Activated CD4-positive, alpha-beta T cell treated with anti-CD3 and anti-CD28 coated beads for 4 hours (primary cell): ENCODE measurements around the gene TM9SF3.
"Not testable (repeated sequence)": the region's sequence is repeated elsewhere in the genome, so short reads cannot be mapped to it uniquely, and the experiment has no call there.

Experiments
- DNase-seq, 2 donors: peaks; one replicate each; pipeline ENCODE4 v3.0.0-alpha.2; 2020

Gene TM9SF3

DNA sequence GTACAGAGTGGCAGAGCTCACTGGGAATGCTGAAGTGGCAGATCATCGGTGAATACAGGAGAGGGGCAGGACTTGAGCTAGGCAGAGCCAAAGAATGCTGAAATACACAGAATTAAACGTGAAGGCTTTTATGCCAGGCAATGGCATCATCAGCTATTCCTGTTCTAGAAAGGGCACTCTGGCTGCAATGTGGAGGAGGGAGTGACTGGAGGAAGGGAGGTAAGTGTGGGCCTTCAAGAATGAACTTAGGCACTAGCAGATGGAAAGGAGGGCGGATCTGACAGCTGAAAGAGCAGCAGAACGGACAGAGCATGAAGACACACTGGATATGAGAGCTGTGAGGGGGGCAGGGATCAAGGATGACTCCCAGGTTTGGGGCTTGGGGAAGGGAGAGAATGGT lies 12.0 kb upstream of the TM9SF3 start:
- DNase-seq = no peak

DNA sequence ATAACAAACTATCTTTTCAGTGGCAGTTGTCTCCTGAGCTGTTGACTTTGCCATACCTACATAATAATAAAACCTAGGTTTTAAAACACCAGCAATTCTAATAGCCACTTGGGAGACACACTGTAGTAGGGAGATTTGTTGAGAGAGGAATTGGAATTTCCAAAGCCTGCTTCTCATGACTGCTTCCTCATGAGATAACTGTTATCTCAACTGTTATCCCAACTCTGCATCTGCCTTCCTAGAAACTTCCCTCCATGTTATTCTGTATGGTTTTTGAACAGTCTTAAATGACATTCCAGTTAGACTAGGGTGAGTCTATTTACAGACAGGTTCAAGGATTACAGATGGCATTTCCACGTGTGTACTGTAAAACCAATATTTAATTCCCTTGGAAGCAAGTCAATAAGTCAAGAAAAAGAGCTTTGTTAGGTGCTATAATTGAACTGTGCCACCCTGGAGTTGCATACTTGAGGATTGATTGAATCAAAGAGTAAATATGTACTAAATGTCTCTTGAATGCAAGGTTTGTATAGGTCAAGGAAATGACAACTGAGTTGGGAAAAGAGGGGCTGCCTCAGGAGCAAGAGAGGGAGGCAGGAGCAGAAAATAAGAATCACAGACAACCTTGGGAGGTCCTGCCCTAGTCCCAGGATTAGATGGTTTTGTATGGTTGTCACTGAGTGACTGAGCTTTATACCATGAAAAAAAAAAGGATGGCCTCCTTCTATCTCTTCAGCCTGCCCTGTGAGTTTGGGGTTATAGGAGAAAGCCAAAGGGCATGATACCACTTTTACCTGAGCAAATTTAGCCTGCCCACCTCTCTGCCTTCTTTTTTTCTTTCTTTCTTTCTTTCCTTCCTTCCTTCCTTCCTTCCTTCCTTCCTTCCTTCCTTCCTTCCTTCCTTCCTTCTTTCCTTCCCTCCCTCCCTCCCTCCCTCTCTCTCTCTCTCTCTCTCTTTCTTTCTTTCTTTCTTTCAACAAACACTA lies 9.9 kb upstream of the TM9SF3 start:
- no peak for DNase-seq

DNA sequence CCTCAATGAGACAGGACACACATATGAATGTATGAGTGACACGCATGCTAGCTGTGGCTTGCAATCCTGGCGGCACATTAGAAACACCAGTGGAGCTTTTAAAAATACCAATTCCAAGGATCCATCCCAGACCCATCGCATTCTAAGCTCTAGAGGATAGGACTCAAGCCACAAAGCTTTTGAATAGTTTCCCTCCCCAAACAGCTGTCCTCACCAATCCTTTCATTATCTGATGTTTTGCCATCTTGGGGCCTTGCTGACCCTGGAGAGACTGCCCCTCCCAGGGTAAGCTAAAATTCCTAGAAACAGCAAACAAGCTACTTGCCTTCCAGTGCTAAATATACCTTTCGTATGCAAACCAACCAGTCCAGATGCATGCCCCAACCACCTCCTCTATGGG lies 8.9 kb upstream of the TM9SF3 start:
- no peak for DNase-seq

DNA sequence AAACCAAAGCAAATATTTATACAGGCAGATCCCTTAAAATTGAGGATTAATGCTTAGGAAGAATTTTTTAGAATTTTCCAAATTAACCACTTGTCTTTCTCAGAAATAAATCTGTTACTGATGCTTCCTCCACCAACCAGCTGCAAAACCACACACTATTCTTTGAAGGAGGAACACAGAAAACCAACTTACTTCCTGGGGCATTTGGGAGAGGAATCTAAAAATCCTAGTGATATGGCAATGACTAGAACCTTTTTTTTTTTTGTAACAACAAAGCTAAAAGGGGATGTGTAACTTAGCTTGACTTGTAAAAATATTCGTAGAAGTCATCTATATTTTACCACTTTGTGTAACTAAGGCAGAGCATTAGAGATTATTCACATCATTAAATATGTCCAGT lies 5.1 kb upstream of the TM9SF3 start:
- DNase-seq = no peak

DNA sequence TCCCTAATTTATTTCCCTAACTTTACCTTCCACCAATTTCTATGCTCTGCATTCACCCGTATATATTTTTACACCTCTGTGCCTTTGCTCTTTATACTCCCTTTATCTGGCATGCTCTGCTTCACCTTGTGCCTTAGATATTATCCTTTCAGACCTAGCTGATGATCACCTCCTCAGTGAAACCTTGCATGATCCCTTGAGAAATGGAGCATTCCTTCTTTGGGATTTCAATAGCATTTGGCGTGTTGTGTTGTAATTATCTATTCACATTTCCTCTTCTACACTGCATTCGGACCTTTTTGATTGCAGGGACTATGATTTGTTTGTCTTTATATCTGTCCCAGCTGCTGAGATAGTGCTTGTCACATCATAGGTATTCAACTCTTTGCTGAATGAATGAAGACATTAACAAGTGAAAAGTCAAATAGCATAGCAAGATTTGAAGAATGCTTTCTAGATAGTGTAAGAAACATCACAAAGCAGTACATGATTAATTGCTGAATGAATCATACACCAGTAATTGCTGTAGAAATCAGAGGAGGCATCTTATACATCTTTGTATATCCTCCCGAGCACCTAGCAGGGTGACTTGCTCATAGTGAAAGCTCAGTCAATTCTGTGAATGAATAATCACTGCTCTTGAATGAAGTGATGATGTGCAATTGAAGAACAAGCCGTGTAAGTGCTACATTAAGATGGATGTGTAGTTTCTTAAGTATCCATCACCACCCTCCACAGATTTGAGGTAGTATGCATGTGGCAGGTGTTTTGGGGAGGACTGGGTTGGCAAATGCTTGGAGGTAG lies 2.0 kb upstream of the TM9SF3 start:
- DNase-seq = peak in 1 of 2 donors; percentile 18

DNA sequence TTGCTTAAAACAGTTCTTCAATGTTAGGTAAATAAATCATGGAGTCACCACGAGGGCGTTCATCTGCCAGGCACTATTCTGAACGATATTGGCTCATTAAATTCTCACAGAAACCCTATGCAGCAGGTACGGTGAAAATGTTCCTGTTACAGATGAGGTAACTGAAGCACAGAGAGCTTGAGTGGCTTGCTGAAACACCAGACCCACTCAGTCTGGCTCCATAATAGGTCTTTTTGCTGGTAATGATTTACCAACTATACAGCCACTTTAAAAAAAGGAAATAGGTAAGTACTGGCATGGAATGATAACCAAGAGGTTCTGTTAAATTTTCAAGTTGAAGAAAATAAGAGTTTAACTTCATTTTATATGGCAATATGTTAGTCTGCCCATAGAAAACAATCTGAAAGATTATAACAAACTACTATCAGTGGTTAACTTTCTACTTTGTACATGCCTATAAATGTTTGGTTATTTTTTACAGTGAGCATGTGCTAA lies 1.3 kb upstream of the TM9SF3 start:
- no peak for DNase-seq

DNA sequence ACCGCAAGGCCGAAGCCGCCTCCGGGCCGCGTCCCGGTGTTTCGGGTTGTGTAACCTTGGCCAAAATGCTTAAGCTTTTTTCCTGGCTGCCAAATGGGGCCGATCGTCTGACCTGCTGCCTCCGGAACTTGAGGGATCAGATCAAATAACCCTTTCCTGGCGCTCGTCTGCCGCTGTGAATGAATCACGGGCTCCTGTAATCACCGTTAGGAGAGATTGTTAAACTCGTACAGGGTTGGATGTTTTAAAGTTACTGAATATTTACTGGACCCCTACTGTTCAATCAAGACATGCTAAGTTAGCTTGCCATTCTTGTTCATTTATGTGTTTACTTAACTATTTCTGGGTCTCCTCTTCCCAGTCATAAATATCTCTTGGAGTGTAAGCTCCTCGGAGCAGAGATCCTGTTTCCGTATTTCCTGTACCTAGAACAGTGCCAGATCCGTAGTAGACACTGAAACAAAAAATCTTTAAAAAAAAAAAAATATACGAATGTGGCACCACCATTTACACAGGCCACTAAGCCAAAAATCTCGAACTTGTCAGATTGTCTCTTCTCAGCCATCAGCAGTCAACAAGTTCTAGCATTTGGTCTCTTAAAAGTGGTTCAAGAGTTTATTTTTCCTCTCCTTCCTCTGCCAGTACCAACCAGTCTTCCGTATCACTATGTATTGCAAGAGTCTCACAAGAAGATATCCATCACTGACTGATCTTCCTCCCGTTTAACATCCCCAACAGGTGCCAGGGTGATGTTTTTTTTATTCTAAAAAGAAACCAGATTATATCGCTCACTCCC lies 650 bp upstream of the TM9SF3 start:
- DNase-seq = peak; percentile 60 to 62

DNA sequence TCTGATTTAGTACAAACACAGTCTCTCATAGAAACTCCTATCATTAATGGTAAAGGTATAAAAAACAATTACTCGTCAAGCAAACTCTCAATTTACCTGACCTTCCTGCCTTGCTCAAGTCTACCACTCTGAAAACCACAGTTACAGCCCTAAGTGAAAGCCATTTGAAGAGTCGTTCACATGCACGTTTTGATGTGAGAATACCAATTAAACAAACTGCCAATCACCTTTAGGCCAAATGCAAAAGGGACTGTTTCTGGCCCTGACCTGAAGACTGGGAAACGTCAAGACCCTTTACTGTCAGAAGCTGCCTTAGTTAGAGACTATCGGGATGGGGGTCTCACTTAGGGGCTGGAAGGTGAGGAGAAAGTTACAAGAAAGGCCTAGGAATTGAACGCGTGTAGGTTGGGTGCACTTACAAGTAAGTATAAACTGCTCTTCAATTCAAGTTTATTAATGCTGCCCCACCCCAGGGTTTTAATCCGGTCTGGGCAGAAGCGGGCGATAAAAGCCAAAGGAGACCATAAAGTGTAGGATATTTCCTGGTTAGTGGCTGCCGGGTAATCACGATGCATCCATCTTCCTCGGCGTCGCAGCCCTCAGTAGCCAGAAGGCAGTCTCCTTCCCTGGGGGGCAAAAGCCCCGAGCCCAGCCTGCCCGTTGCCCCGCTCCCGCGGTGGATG lies 935 bp downstream of the TM9SF3 start:
- DNase-seq = peak; percentile 3 to 21

DNA sequence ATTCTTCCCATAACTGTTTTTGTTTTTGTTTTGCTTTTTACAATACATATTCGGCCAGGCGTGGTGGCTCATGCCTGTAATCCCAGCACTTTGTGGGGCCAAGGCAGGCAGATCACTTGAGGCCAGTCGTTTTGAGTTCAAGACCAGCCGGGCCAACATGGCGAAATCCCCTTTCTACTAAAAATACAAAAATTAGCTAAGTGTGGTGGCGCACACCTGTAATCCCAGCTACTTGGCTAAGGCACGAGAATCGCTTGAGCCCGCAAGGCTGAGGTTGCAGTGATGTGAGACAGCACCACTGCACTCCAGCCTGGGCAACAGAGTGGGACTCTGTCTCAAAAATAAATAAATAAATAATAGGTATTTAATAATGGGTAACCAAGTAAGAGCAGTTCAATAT lies 2.3 kb downstream of the TM9SF3 start:
- no peak for DNase-seq

DNA sequence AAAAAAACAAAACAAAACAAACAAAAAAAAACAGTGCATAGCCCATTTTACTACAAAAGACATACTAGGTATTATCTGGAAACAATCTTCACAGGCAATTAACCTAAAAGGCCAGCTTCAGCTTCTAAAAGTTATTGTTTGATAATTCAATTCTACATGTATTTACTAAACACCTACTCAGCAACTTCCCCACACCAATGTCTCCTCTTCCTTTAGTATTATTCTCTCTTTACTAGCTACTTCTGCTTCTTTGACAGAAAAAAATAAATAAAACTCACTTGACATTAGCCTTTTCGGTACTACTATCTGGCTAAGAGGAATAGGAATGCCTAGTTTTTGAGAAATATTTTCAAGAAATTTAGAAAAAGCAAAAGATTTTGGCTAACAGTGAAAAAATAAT lies 2.8 kb downstream of the TM9SF3 start:
- DNase-seq = no peak

DNA sequence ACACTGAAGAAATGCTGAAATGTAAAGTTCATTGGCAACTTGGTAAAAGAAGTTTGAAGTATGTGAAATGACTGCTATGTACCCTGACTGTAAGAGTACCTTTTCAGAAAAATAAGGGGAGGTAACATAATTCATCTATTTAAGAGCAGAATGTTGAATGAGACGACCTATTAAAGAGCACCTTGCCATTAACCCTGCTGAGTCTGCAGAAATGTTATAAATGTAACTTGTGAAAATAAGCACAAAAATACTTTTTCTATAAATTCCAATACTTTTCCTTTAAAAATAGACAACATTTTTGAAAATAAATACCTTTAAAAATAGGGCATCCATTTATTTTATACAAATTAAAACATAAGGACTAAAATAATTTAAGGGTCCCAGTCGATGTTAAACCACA lies 7.7 kb downstream of the TM9SF3 start:
- no peak for DNase-seq

DNA sequence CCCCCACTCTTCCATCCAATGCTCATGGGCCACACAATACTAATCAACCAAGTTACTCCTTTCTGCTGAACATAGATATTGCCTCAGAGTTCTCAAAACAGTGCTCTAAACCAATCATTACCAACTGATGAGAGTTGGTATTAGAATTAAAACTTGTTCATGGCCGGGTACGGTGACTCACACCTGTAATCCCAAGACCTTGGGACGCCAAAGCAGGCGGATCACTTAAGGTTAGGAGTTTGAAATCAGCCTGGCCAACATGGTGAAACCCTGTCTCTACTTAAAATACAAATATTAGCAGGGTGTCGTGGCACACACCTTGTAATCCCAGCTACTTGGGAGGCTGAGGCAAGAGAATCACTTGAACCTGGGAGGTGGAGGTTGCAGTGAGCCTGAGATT lies 8.2 kb downstream of the TM9SF3 start:
- DNase-seq = no peak

DNA sequence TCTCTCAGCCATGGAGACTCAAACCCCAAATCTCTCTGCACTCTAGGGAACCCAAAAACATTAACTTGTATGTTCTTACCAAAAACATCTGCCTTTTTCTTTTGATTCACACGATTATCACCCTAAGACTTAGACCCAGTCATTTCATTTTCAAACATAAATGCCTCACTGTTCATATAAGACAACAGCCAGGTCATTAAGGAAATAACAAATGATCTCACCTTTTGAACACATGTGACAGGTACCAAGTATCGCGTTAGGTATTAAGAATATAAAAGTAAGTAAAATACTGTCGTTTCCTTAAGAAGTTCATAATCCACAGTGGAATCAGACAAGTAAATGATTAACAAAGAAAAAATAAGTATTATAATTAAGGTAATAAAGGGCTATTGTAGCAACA lies 8.8 kb downstream of the TM9SF3 start:
- DNase-seq = no peak

DNA sequence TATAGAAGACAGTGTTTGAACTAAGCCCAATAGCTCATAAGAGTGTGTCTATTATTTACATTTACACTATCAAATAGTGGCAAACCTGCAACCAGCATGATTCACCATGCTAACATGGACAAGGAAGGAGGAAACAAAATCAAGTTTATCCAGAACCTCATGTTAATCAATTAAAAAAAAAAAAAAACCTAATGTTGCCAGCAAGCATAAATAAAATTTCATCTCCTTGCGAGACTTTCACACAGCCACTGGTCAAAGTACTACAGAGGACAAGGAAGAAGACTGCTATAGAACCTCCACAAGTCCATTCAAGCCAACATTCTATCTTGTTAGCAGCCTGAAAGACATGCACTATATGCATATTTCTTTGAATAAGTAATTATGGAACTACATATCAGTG lies 9.7 kb downstream of the TM9SF3 start:
- DNase-seq = no peak

DNA sequence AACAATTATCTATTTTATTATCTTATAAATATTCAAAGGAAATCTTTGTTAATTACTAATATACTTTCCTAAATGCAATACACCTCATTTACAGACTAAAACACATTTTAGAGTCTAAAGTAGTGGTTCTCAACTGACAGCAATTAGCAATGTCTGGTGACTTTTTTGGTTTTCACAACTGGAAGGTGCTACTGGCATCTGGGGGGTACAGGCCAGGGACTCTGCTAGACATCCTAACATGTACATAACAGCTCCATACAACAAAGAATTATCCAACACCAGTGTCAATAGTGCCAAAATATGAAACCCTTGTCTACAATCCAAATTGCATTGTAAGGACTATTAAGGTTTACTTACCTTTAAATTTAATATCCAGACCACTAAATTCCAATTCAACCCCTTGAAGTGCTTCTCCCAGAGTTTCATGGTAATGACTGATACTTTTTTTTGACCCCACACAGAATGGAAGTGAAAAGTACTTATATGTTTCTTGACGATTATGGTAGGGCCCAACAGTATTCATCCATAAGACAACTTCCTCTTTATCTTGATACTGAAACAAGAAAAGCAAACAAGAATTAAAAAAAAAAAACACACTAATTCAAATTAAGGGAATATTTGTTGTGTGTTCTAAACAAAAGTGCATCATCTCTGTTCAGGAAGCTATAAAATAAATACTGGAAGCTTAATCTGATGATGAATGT lies 10.4 kb downstream of the TM9SF3 start:
- no peak for DNase-seq

DNA sequence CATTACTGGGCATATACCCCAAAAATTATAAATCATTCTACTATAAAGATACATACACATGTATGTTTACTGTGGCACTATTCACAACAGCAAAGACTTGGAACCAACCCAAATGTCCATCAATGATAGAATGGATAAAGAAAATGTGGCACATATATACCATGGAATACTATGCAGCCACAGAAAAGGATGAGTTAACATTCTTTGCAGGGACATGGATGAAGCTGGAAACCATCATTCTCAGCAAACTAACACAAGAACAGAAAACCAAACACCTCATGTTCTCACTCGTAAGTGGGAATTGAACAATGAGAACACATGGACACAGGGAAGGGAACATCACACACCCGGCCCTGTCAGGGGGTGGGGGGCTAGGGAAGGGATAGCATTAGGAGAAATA lies 12.2 kb downstream of the TM9SF3 start:
- DNase-seq = not testable (repeated sequence)

DNA sequence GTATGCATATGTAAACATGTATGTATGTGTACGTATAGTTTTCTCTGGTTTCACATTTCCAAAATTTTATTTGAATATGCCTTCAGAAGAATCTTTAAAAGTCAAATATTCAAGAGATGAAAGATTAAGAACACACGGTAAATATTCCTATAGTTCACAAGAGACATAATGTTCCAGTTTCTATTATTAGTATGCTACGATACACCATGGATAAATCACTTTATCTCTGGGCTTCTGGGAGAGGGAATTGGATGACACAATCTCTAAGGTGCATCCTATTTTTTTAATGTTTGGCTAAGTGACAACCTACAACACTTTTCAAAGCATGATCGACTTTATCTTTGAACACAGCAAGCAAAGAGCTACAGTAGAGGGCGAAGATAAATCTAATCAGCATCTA lies 13.8 kb downstream of the TM9SF3 start:
- no peak for DNase-seq

DNA sequence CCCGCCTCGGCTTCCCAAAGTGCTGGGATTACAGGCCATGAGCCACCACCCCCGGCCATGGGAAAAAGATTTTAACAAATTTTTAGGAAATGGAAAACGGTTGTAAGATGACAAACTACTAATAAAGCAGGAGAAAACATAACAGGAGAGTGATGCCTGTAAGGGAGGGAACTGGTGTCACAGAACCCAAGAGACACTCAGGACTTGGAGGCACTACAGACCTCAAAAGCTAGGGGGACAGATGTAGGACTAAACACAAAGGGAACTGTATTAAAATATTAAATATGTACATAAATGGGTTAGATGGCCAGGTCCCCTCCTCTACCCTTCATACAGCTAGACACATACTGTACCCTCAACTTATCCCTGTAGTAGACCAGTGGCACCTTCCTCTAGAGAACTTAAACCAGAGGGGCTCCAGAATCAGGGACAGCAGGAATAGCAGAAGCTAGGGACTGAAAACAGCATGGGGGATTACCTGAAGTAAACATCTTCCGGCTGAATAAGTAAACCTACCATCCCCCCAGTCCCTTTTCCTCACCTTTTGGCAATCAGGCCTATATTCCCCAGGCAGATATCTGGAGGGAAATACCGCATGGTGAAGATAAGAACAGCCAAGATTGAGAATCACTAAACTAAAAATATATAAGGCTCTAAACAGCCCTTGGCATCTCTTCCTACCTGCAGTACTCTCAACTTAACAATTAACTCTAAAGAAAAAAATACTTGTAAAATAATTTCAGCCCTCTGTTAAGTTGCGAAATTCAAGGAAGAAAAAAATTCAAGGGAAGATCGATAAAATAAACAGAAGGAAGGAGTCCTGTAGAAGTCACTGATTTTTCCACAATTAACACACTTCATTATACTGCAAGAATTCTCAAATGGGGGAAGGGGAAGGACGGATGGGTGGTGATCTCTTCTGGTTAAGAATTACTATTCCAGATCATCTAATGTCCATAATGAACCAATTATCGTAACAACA lies 15.5 kb downstream of the TM9SF3 start:
- DNase-seq = no peak

DNA sequence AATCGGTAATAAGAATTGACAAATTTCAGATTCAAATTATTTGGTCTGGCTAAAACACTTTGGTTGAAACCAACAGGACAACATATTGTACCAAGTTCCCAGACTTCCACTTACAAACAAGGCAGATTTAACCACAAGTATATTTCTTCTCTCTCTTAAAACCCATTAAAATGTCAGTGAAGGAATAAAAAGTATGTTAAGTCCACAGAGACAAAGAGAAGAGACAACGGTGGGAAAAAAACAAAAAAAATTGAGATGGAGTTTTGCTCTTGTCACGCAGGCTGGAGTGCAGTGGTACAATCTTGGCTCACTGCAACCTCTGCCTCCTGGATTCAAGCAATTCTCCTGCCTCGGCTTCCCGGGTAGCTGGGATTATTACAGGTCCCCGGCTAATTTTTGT lies 16.3 kb downstream of the TM9SF3 start:
- no peak for DNase-seq

DNA sequence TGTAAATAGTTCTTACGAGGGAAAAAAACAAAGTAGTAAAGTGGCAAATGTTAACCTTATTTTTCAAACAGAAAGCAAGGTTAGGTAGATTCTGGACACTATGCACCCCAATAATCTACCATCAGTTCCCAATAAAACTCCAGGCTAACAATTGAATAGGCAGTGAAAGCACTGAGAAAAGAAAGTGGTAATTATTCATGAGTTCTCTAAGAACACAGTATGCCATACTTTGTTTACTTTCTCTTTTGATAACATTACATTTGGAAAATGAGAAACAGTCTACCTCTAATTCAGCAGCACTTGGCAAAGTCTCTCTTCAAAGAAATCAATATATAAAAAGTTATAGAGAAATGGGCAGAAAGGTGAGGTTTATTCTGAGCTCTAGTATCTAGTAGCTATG lies 18.4 kb downstream of the TM9SF3 start:
- DNase-seq = no peak
